Spleen (tissue), 11 donors: ENCODE data around the gene SIK3. TPM values are rescaled to one million over a fixed set of nuclear protein-coding genes. Genes with fewer than 3 reads are reported as not detected.
"Not testable (repeated sequence)": the region's sequence is repeated elsewhere in the genome, so short reads cannot be mapped to it uniquely, and the experiment has no call there.

ENCODE experiments used
- DNase-seq: peaks from one replicate; pipeline ENCODE4 v3.0.0-alpha.2; 2020
- H3K27ac ChIP-seq, 8 donors: fragments of 200-600 bp; sonication (generic) in 7 of 8; 1 replicate in 4 of 8; 2 replicates in 4 of 8; pipeline versions ENCODE4 v1.5.0 to v1.8.0; 2016 to 2021; ENCODE audit warnings: inconsistent platforms in 4 of 8, mild to moderate bottlenecking in 4 of 8, moderate library complexity in 1 of 8
- H3K27me3 ChIP-seq, 7 donors: fragments of 200-600 bp; sonication (generic) in 6 of 7; replicated peaks in 1 of 7; 1 replicate in 4 of 7; 2 replicates in 3 of 7; pipeline versions ENCODE4 v1.5.0 to v1.8.0; 2016 to 2021; ENCODE audit warnings: inconsistent platforms in 3 of 7, mild to moderate bottlenecking in 1 of 7
- H3K36me3 ChIP-seq, 6 donors: fragments of 200-600 bp; sonication (generic) in 5 of 6; 1 replicate in 4 of 6; 2 replicates in 2 of 6; pipeline versions ENCODE4 v1.5.0 to v1.8.0; 2016 to 2021; ENCODE audit warnings: inconsistent platforms in 2 of 6
- H3K4me1 ChIP-seq, 6 donors: fragments of 200-600 bp; sonication (generic) in 5 of 6; 1 replicate in 3 of 6; 2 replicates in 3 of 6; pipeline versions ENCODE4 v1.5.0 to v1.8.0; 2016 to 2021; ENCODE audit warnings: inconsistent platforms in 3 of 6
- H3K4me3 ChIP-seq, 8 donors: fragments of 200-600 bp; sonication (generic) in 7 of 8; 1 replicate in 4 of 8; 2 replicates in 4 of 8; pipeline versions ENCODE4 v1.5.0 to v1.8.0; 2016 to 2021; ENCODE audit warnings: inconsistent platforms in 4 of 8, mild to moderate bottlenecking in 4 of 8, moderate library complexity in 2 of 8
- H3K9me3 ChIP-seq, 8 donors: fragments of 200-600 bp; sonication (generic) in 7 of 8; 1 replicate in 4 of 8; 2 replicates in 4 of 8; pipeline versions ENCODE4 v1.5.0 to v1.8.0; 2016 to 2021; ENCODE audit warnings: inconsistent platforms in 4 of 8
- CTCF ChIP-seq, 11 experiments: fragments of 200-600 bp in 7 of 11; fragments of 450-650 bp in 4 of 11; sonication (generic) in 4 of 11; IDR thresholded peaks in 8 of 11; conservative IDR thresholded peaks in 3 of 11; 1 replicate in 7 of 11; 2 replicates in 4 of 11; pipeline versions ENCODE4 v1.4.0 to v1.8.0; 2016 to 2021; ENCODE audit warnings: antibody characterized with exemption in 11 of 11, inconsistent platforms in 4 of 11, mild to moderate bottlenecking in 1 of 11
- POLR2A ChIP-seq, 3 donors: fragments of 450-650 bp; IDR thresholded peaks; one replicate each; pipeline ENCODE4 v1.5.1; 2017; ENCODE audit warnings: antibody characterized with exemption in 3 of 3, mild to moderate bottlenecking in 1 of 3
- POLR2AphosphoS5 ChIP-seq, 3 donors: sonication (generic); formaldehyde crosslinking; IDR thresholded peaks; one replicate each; pipeline ENCODE4 v1.5.1; 2017; ENCODE audit warnings: antibody characterized with exemption in 3 of 3
- WGBS, 5 donors: extraction: QIAGEN DNeasy Blood & Tissue Kit in 3 of 5; methylation state at CpG; one replicate each; pipeline versions ENCODE4 v1.1.5 to v1.1.7; 2013 to 2018; 5-methylcytosine and 5-hydroxymethylcytosine counted together
- intact Hi-C: fragments of 100-400 bp; cut with DNase I; formaldehyde crosslinking; loops from one replicate; pipeline ENCODE4 v1.15.0; 2023; ENCODE audit warnings: low total_unique reads
- polyA plus RNA-seq, 3 donors: library from polyadenylated mRNA; stranded (reverse); fragments of 200-250 nt; gene quantifications; one replicate each; pipeline ENCODE4 v1.2.1, GENCODE V29; 2013
- total RNA-seq, 7 donors: library from RNA; depleted of rRNA in 3 of 7; stranded (reverse); fragments of >200 nt in 3 of 7; fragmentation: NEBNext Ultra II Directional in 4 of 7; extraction: Animal tissue kit (Norgen Biotek cat#: 25700) in 4 of 7; gene quantifications; one replicate each; pipeline versions ENCODE4 v1.1.0 to v1.2.1, GENCODE V29; 2016 to 2021
- donor health status: healthy with polysubstance abuse.
- donor health status: DM: no; HTN: no; CAD: no; lungs with moderate emphysema.
- donor health status: DM: no; HTN: no; CAD: no.
- donor health status: Bipolar disorder and iron deficiency.
- donor health status: healthy.
- donor health status: DM: no; HTN: no; CAD: no.
- donor health status: DM: yes; HTN: yes; CAD: no.

SIK3 gene
- total and polyA plus RNA-seq, 10 donors = 7.8 to 112 (median 67.6) TPM

GRCh38 chr11:117134431-117134830 is 36.2 kb upstream of the SIK3 start:
- Histone ChIP-seq H3K4me3 (no peak overlapping the region), H3K4me1 (peaks cover 0 to 5% (median 0%) of the 10 kb centered on the region in 6 donors), H3K27ac (no peak overlapping the region), H3K27me3 (no peaks in the 10 kb centered on the region), H3K36me3 (no peaks in the 10 kb centered on the region), H3K9me3 (no peaks in the 10 kb centered on the region)
- no peak for TF ChIP-seq POLR2A (IDR thresholded peaks at IDR 0.05)
- TF ChIP-seq POLR2AphosphoS5 (IDR thresholded peaks at IDR 0.05) = no peak
- no peak for TF ChIP-seq CTCF (IDR thresholded peaks at IDR 0.05 in 8 of 11, conservative IDR thresholded peaks at IDR 0.05 in 3 of 11)
- intact Hi-C loops = loop anchor here (5.0 kb wide), 1 partner anchor 73 kb away; no protein-coding TSS in a partner anchor
- no peak for DNase-seq
- 66 to 87% (median 81%) methylated on average over 2 to 3 of the region's 3 CpGs for whole genome bisulfite sequencing, 5 donors

DNA sequence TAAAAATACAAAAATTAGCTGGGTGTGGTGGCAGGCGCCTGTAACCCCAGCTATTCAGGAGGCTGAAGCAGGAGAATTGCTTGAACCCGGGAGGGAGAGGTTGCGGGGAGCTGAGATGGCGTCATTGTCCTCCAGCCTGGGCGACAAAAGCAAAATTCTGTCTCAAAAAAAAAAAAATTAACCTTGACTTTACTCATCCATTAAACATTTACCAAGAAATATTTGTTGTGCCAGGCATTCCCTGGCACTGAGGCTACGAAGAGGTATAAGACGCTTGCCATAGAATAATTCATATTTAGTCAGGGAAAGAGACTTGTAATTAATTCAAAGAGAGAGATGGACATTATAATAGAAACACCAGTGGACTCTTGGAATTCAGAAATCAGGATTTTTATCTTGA is 32.7 kb upstream of the SIK3 start:
- TF ChIP-seq POLR2AphosphoS5 (IDR thresholded peaks at IDR 0.05) (no peak), POLR2A (IDR thresholded peaks at IDR 0.05) (no peak), CTCF (IDR thresholded peaks at IDR 0.05 in 8 of 11, conservative IDR thresholded peaks at IDR 0.05 in 3 of 11) (no peak)
- WGBS, 5 donors = 91 to 96% (median 93%) methylated on average over 7 of the region's 7 CpGs
- no peaks in the 10 kb centered on the region for H3K4me1 ChIP-seq
- H3K27ac ChIP-seq = no peak overlapping the region
- H3K4me3 ChIP-seq = no peak overlapping the region
- H3K9me3 ChIP-seq = no peaks in the 10 kb centered on the region
- no peaks in the 10 kb centered on the region for H3K27me3 ChIP-seq
- H3K36me3 ChIP-seq = no peaks in the 10 kb centered on the region
- DNase-seq = no peak
- intact Hi-C loops = loop anchor here (5.0 kb wide), 1 partner anchor 76 kb away; no protein-coding TSS in a partner anchor

DNA sequence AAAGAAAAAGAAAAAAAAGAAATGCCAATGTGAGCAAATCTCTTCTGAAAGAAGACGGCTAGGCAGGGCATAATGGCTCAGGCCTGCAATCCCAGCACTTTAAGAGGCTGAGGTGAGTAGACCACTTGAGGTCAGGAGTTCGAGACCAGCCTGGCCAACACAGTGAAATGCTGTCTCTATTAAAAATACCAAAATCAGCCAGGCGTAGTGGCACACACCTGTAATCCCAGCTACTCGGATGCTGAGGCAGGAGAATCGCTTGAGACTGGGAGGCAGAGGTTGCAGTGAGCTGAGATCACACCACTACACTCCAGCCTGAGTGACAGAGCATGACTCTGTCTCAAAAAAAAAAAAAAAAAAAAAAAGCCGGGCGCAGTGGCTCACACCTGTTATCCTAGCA is 32.2 kb upstream of the SIK3 start:
- WGBS, 5 donors = 89 to 94% (median 91%) methylated on average over 5 to 7 of the region's 7 CpGs
- intact Hi-C loops = loop anchor here (5.0 kb wide), 1 partner anchor 77 kb away; no protein-coding TSS in a partner anchor

DNA sequence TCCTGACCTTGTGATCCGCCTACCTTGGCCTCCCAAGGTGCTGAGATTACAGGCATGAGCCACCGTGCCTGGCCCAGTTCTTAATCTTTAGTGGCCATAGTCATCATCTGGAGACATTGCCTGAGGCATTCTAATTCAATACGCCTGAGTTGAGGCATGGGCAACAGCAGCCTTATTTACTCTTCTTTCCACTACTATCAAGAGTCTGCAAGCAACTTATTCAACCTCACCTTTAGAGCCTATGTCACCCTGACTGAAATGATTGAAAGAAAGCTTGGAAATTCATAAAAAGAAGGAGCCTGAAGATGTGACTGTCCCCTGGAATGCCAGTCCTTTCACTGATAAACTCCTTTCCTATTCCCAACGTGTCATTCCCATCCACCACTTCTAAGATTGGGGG is 30.1 kb upstream of the SIK3 start:
- TF ChIP-seq CTCF (IDR thresholded peaks at IDR 0.05 in 8 of 11, conservative IDR thresholded peaks at IDR 0.05 in 3 of 11) (no peak), POLR2AphosphoS5 (IDR thresholded peaks at IDR 0.05) (no peak), POLR2A (IDR thresholded peaks at IDR 0.05) (no peak)
- Histone ChIP-seq H3K9me3 (no peaks in the 10 kb centered on the region), H3K36me3 (no peaks in the 10 kb centered on the region), H3K27ac (no peak overlapping the region), H3K4me1 (no peaks in the 10 kb centered on the region), H3K27me3 (no peaks in the 10 kb centered on the region), H3K4me3 (no peak overlapping the region)
- DNase-seq = peak; percentile 20
- 83 to 97% (median 90%) methylated on average over 4 of the region's 4 CpGs for WGBS, 5 donors
- intact Hi-C loops = no loop called here

More for the DNA sequence above, 32.2 kb upstream of the SIK3 start:
- DNase-seq, H3K27ac ChIP-seq, H3K9me3 ChIP-seq, H3K36me3 ChIP-seq, H3K4me1 ChIP-seq, H3K27me3 ChIP-seq, H3K4me3 ChIP-seq: not testable (repeated sequence)
